ENCODE measurements around the gene HCN4.

The HCN4 gene

DNA sequence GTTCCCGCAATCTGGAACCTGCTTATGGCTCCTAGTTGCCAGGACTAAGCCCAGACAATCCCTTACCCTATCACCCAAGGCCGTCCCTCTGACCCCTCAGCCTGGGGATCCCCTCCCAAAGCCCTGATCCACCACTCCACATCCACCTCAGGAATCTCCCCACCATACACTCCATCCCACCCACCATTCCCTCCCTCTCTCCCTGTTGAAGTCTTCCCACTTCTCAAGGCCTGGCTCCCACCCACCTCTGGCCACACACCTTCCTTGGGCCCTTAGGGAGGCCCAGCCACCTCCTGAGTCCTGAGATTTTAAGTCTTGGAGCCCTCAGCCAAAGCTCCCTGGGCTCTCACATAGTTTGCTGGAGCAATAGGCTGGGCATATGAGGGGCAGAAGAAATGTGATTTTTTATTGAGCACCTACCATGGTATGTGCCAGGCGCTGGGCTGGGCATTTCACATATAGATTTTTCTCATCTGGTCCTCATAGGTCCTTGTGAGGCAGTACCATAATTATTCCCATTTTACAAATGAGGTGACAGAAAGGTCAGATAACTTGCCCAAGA is 48.1 kb downstream of the HCN4 start:
- Histone ChIP-seq H3K23ac (ENCODE audit: low read depth, low read length, poor library complexity) (no peak overlapping the region), H3K4me1 (ENCODE audit: control insufficient read depth in 2 of 2, insufficient read depth in 1 of 2, low read depth in 1 of 2, low read length in 2 of 2) (peaks cover 4 to 9% of the 10 kb centered on the region in 2 donors), H3K4me3 (ENCODE audit: low read length in 2 of 2) (no peak overlapping the region), H4K8ac (ENCODE audit: low read depth, low read length) (no peak overlapping the region), H3K4me2 (ENCODE audit: insufficient read depth, low read length, poor library complexity, severe bottlenecking) (no peak overlapping the region), H3K36me3 (replicated peaks in 1 of 2; ENCODE audit: control insufficient read depth in 2 of 2, insufficient read depth in 2 of 2, low read length in 2 of 2) (peaks cover 0 to 4% of the 10 kb centered on the region in 2 donors), H3K9me3 (replicated peaks in 1 of 2; ENCODE audit: control insufficient read depth in 2 of 2, insufficient read depth in 1 of 2, low read depth in 1 of 2, low read length in 2 of 2) (no peaks in the 10 kb centered on the region), H2BK12ac (ENCODE audit: low read length) (no peak overlapping the region), H3K79me1 (ENCODE audit: low read depth, low read length) (peaks cover 2% of the 10 kb centered on the region), H3K18ac (ENCODE audit: low read length) (no peak overlapping the region), H2BK120ac (ENCODE audit: low read depth, low read length) (no peak overlapping the region), H2AFZ (ENCODE audit: low read length) (no peak overlapping the region), H3K27ac (replicated peaks; ENCODE audit: low read length) (no peak overlapping the region), H2AK5ac (ENCODE audit: low read depth, low read length) (no peak overlapping the region), H3K14ac (ENCODE audit: low read length) (no peak overlapping the region), H4K91ac (ENCODE audit: low read depth, low read length, poor library complexity) (no peak overlapping the region), H3K4ac (ENCODE audit: low read length) (no peak overlapping the region), H2BK5ac (ENCODE audit: low read length) (no peak overlapping the region), H3K27me3 (ENCODE audit: control insufficient read depth in 3 of 3, insufficient read depth in 3 of 3, low read depth in 1 of 3, low read length in 3 of 3) (no peaks in the 10 kb centered on the region), H3K9ac (ENCODE audit: low read depth, low read length, poor library complexity) (no peak overlapping the region), H2BK15ac (ENCODE audit: low read length) (no peak overlapping the region)
- no peak for DNase-seq (ENCODE audit: low spot score)
- no CpG with 5 or more reads among the region's 3 CpGs for WGBS, 2 donors (ENCODE audit: extremely low coverage in 2 of 2, insufficient read length in 2 of 2, insufficient replicate concordance in 1 of 2)

DNA sequence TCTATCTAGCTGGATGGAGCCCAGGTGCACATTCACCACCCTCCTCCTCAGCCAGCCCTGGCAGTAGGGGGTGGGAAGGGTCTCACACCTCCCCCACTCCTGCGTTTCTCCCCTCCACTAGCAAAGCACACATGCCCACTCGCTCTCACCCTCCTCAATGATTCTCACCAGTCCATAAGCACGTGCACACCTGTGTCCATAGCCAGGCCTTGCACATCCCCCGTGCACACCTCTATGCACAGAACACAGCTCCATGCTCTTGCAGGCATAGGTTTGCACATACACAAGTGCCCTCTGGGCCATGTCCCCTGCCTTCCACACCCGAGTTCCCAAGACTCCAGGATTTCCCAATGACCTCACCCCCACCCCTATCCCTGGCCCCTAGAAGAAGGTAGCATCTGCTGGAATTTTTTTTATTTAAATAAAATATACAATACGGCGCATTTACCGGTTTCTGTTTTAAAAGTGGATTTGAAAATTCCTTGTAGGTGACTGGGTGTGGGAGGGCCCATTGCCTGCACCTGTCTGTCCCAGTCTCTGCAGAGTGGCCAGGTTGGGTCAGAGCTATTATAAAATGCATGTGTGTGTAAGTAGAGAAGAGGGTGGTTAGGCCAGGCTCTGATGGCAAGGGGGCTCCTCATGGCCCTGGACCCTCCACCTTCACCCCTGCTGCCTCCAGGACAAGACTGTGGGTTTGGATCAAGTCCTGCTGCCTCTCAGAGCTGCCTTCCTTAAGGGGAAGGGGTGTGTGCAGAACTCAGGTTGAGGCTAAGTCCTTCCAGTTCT is 49.1 kb downstream of the HCN4 start:
- H3K27me3 ChIP-seq (ENCODE audit: control insufficient read depth in 3 of 3, insufficient read depth in 3 of 3, low read depth in 1 of 3, low read length in 3 of 3), result no peaks in the 10 kb centered on the region
- H3K4me2 ChIP-seq (ENCODE audit: insufficient read depth, low read length, poor library complexity, severe bottlenecking), result no peak overlapping the region
- H3K27ac ChIP-seq (replicated peaks; ENCODE audit: low read length), result no peak overlapping the region
- no peak overlapping the region for H3K4ac ChIP-seq (ENCODE audit: low read length)
- H2AFZ ChIP-seq (ENCODE audit: low read length), result no peak overlapping the region
- peaks cover 4 to 9% of the 10 kb centered on the region in 2 donors for H3K4me1 ChIP-seq (ENCODE audit: control insufficient read depth in 2 of 2, insufficient read depth in 1 of 2, low read depth in 1 of 2, low read length in 2 of 2)
- no CpG with 5 or more reads among the region's 8 CpGs for WGBS, 2 donors (ENCODE audit: extremely low coverage in 2 of 2, insufficient read length in 2 of 2, insufficient replicate concordance in 1 of 2)
- no peak overlapping the region for H4K91ac ChIP-seq (ENCODE audit: low read depth, low read length, poor library complexity)
- H3K36me3 ChIP-seq (replicated peaks in 1 of 2; ENCODE audit: control insufficient read depth in 2 of 2, insufficient read depth in 2 of 2, low read length in 2 of 2), result peaks cover 0 to under 1% of the 10 kb centered on the region in 2 donors
- H3K4me3 ChIP-seq (ENCODE audit: low read length in 2 of 2), result no peak overlapping the region
- no peak overlapping the region for H3K23ac ChIP-seq (ENCODE audit: low read depth, low read length, poor library complexity)
- H2BK15ac ChIP-seq (ENCODE audit: low read length), result no peak overlapping the region
- DNase-seq (ENCODE audit: low spot score), result no peak
- H3K14ac ChIP-seq (ENCODE audit: low read length), result no peak overlapping the region
- H2BK120ac ChIP-seq (ENCODE audit: low read depth, low read length), result no peak overlapping the region
- H3K18ac ChIP-seq (ENCODE audit: low read length), result peak overlapping the region; percentile 17
- H3K79me1 ChIP-seq (ENCODE audit: low read depth, low read length), result peaks cover 2% of the 10 kb centered on the region
- H4K8ac ChIP-seq (ENCODE audit: low read depth, low read length), result no peak overlapping the region
- H2BK5ac ChIP-seq (ENCODE audit: low read length), result no peak overlapping the region
- H3K9ac ChIP-seq (ENCODE audit: low read depth, low read length, poor library complexity), result no peak overlapping the region
- no peaks in the 10 kb centered on the region for H3K9me3 ChIP-seq (replicated peaks in 1 of 2; ENCODE audit: control insufficient read depth in 2 of 2, insufficient read depth in 1 of 2, low read depth in 1 of 2, low read length in 2 of 2)
- H2AK5ac ChIP-seq (ENCODE audit: low read depth, low read length), result no peak overlapping the region
- no peak overlapping the region for H2BK12ac ChIP-seq (ENCODE audit: low read length)

- Histone ChIP-seq H3K4me1 (ENCODE audit: control insufficient read depth in 2 of 2, insufficient read depth in 1 of 2, low read depth in 1 of 2, low read length in 2 of 2) (peaks cover 4 to 9% of the 10 kb centered on the region in 2 donors), H2BK15ac (ENCODE audit: low read length) (no peak overlapping the region), H3K23ac (ENCODE audit: low read depth, low read length, poor library complexity) (no peak overlapping the region), H3K4me2 (ENCODE audit: insufficient read depth, low read length, poor library complexity, severe bottlenecking) (no peak overlapping the region), H2BK120ac (ENCODE audit: low read depth, low read length) (no peak overlapping the region), H3K9me3 (replicated peaks in 1 of 2; ENCODE audit: control insufficient read depth in 2 of 2, insufficient read depth in 1 of 2, low read depth in 1 of 2, low read length in 2 of 2) (no peaks in the 10 kb centered on the region), H2BK12ac (ENCODE audit: low read length) (no peak overlapping the region), H3K4ac (ENCODE audit: low read length) (no peak overlapping the region), H4K91ac (ENCODE audit: low read depth, low read length, poor library complexity) (no peak overlapping the region), H3K14ac (ENCODE audit: low read length) (no peak overlapping the region), H3K79me1 (ENCODE audit: low read depth, low read length) (no peaks in the 10 kb centered on the region), H3K27me3 (ENCODE audit: control insufficient read depth in 3 of 3, insufficient read depth in 3 of 3, low read depth in 1 of 3, low read length in 3 of 3) (no peaks in the 10 kb centered on the region), H3K27ac (replicated peaks; ENCODE audit: low read length) (no peak overlapping the region), H3K36me3 (replicated peaks in 1 of 2; ENCODE audit: control insufficient read depth in 2 of 2, insufficient read depth in 2 of 2, low read length in 2 of 2) (no peaks in the 10 kb centered on the region), H2BK5ac (ENCODE audit: low read length) (no peak overlapping the region), H4K8ac (ENCODE audit: low read depth, low read length) (no peak overlapping the region), H3K9ac (ENCODE audit: low read depth, low read length, poor library complexity) (no peak overlapping the region), H2AK5ac (ENCODE audit: low read depth, low read length) (no peak overlapping the region), H2AFZ (ENCODE audit: low read length) (peak overlapping the region; percentile 1), H3K4me3 (ENCODE audit: low read length in 2 of 2) (no peak overlapping the region), H3K18ac (ENCODE audit: low read length) (no peak overlapping the region)
- no CpG with 5 or more reads among the region's 42 CpGs for WGBS, 2 donors (ENCODE audit: extremely low coverage in 2 of 2, insufficient read length in 2 of 2, insufficient replicate concordance in 1 of 2)
- DNase-seq (ENCODE audit: low spot score), result peak; percentile 43
Measured at GRCh38 chr15:73318463-73319351, 50.1 kb downstream of the HCN4 start.
